Natural killer cell (primary cell): ENCODE data around the gene CNGA1. TPM values are rescaled to one million over a fixed set of nuclear protein-coding genes. Genes with fewer than 3 reads are reported as not detected.
"Not testable (repeated sequence)": the region's sequence is repeated elsewhere in the genome, so short reads cannot be mapped to it uniquely, and the experiment has no call there.

Experiments
- ATAC-seq, 3 donors: fragments of 150-1000 bp in 2 of 3; fragments of 200-7000 bp in 1 of 3; cut with Tn5 transposase; 1 replicate in 1 of 3; 2 replicates in 2 of 3; pipeline ENCODE4 v1.10.0; 2021; ENCODE audit warnings: mild to moderate bottlenecking in 2 of 3, moderate library complexity in 2 of 3
- DNase-seq, 2 donors: peaks; one replicate each; pipeline versions ENCODE4 v3.0.0 to v3.0.0-alpha.2; 2013 to 2021; ENCODE audit warnings: mixed read lengths in 1 of 2
- H3K27ac ChIP-seq: one replicate; pipeline ENCODE4 v1.5.1; 2013; ENCODE audit warnings: mild to moderate bottlenecking, low read length
- H3K27me3 ChIP-seq: one replicate; pipeline ENCODE4 v1.6.1; 2013; ENCODE audit warnings: low read length; ENCODE audit not compliant: control insufficient read depth, insufficient read depth
- H3K36me3 ChIP-seq: one replicate; pipeline ENCODE4 v1.6.1; 2013; ENCODE audit warnings: low read length; ENCODE audit not compliant: control insufficient read depth, insufficient read depth
- H3K4me1 ChIP-seq: one replicate; pipeline ENCODE4 v1.6.1; 2013; ENCODE audit warnings: low read length; ENCODE audit not compliant: control insufficient read depth, insufficient read depth
- H3K4me3 ChIP-seq: one replicate; pipeline ENCODE4 v1.5.1; 2013; ENCODE audit warnings: low read length
- H3K9me3 ChIP-seq: one replicate; pipeline ENCODE4 v1.6.1; 2013; ENCODE audit warnings: low read length; ENCODE audit not compliant: control insufficient read depth, insufficient read depth
- H3K27ac Mint-ChIP-seq, 2 donors: one replicate each; pipeline ENCODE4 v1.8.0; 2022; ENCODE audit warnings: mild to moderate bottlenecking in 2 of 2, mixed read lengths in 2 of 2, moderate library complexity in 1 of 2
- H3K27me3 Mint-ChIP-seq, 2 donors: one replicate each; pipeline ENCODE4 v1.8.0; 2022; ENCODE audit warnings: low read depth in 2 of 2, mixed read lengths in 2 of 2
- H3K36me3 Mint-ChIP-seq: one replicate; pipeline ENCODE4 v1.8.0; 2022; ENCODE audit warnings: mixed read lengths
- H3K4me1 Mint-ChIP-seq, 2 donors: one replicate each; pipeline ENCODE4 v1.8.0; 2022; ENCODE audit warnings: mixed read lengths in 2 of 2
- H3K4me3 Mint-ChIP-seq: one replicate; pipeline ENCODE4 v1.8.0; 2022; ENCODE audit warnings: mild to moderate bottlenecking, moderate library complexity, mixed read lengths
- H3K9me3 Mint-ChIP-seq, 2 donors: one replicate each; pipeline ENCODE4 v1.8.0; 2022; ENCODE audit warnings: mixed read lengths in 2 of 2
- CTCF ChIP-seq: fragments of 200-600 bp; IDR thresholded peaks from one replicate; pipeline ENCODE4 v1.8.0; 2022; ENCODE audit warnings: antibody characterized with exemption
- WGBS: methylation state at CpG from one replicate; pipeline ENCODE4 v1.1.7; 2013; ENCODE audit warnings: missing lambda C conversion rate; ENCODE audit not compliant: insufficient coverage; 5-methylcytosine and 5-hydroxymethylcytosine counted together
- intact Hi-C: fragments of 100-400 bp; cut with micrococcal nuclease; formaldehyde crosslinking; loops from one replicate; pipeline ENCODE4 v1.14.2; 2022
- total RNA-seq, 4 donors: library from RNA; stranded (reverse); fragments of 120-200 nt in 1 of 4; gene quantifications; one replicate each; pipeline versions ENCODE4 v1.2.3 to v1.2.4, GENCODE V29; 2013 to 2022

Gene CNGA1
- total RNA-seq, 3 donors from 2014 or later (not counting 1 experiment from before 2014, with no cell fraction given): not detected

DNA sequence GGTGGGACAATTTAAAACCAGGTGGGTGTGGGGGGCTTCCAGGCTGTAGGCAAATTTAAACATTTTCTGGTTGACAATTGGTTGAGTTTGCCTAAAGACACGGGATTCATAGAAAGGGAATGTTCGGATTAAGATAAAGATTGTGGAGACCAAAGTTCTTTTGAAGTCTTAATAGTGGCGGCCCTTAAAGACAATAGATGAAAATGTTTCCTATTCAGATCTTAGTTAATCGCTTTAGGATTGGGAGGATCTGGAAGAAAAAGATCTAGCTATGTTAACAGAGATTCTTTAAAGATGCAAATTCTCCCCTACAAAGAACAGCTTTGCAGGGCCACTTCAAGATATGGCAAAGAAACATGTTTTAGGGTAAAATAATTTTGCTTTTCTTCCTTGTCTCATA is 4.8 kb downstream of the CNGA1 start:
- H3K36me3 ChIP-seq: no peaks in the 10 kb centered on the region
- Mint-ChIP-seq H3K9me3 (no peaks in the 10 kb centered on the region), H3K27ac (no peak overlapping the region), H3K27me3 (peaks cover 29 to 31% of the 10 kb centered on the region in 2 donors), H3K4me1 (peaks cover 6 to 12% of the 10 kb centered on the region in 2 donors), H3K36me3 (no peaks in the 10 kb centered on the region), H3K4me3 (no peak overlapping the region)
- H3K27me3 ChIP-seq: peaks cover 10% of the 10 kb centered on the region
- no peak for DNase-seq
- no peak overlapping the region for H3K27ac ChIP-seq
- intact Hi-C loops: no loop called here
- WGBS: 100% methylated on average over 4 of the region's 4 CpGs
- no peak for ATAC-seq
- TF ChIP-seq CTCF: no peak
- no peaks in the 10 kb centered on the region for H3K9me3 ChIP-seq
- no peak overlapping the region for H3K4me3 ChIP-seq
- peaks cover 11% of the 10 kb centered on the region for H3K4me1 ChIP-seq

DNA sequence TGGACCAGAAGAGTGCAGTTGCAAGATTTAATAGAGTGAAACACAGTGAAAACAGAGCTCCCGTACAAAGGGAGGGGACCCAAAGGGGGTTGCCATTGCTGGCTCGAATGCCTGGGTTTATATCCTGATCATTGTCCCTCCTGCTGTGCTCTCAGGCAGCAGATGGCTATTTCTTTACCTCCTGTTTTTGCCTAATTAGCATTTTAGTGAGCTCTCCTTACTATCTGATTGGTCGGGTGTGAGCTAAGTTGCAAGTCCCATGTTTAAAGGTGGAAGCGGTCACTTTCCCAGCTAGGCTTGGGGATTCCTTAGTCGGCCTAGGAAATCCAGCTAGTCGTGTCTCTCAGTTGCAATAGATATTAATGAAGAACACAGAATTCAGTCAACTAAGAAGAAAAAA is 5.6 kb downstream of the CNGA1 start:
- ATAC-seq, H3K4me1 ChIP-seq, H3K9me3 ChIP-seq, H3K4me1 Mint-ChIP-seq, H3K36me3 Mint-ChIP-seq, H3K9me3 Mint-ChIP-seq, H3K4me3 ChIP-seq, H3K27ac ChIP-seq, DNase-seq, H3K4me3 Mint-ChIP-seq, H3K27me3 ChIP-seq, H3K36me3 ChIP-seq, H3K27ac Mint-ChIP-seq, intact Hi-C loops: not testable (repeated sequence)
- WGBS: 92% methylated on average over 5 of the region's 6 CpGs
- peaks cover 28 to 31% of the 10 kb centered on the region in 2 donors for H3K27me3 Mint-ChIP-seq

DNA sequence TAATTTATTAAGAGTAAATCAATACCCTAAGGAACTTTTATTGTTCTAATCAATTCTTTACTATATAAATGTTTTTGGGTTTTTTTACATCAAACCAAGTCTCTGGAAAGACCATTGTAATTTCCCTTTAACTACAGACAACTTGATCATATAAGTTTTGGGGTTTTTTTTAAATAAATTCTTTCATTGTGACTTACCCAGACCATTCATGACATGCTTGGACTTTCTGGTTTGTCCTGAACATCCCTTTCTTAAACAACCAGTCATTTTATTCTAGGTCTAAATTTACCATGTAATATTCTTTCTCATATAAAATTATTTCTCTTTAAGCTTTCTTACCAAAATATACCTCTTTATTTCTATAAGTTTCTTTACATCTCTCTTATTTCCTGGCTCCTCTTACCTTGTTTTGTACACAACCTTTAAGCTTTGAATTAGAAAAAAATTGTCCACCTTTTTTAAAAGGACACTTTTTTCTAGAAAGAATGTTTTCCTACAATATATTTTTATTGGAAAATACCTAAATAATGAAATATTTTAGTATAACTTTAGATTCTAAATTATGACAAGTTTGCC is 8.4 kb downstream of the CNGA1 start:
- peaks cover 7% of the 10 kb centered on the region for H3K36me3 Mint-ChIP-seq
- peaks cover 0 to 2% of the 10 kb centered on the region in 2 donors for H3K9me3 Mint-ChIP-seq
- H3K4me1 Mint-ChIP-seq: no peaks in the 10 kb centered on the region
- no peaks in the 10 kb centered on the region for H3K36me3 ChIP-seq
- no peak for TF ChIP-seq CTCF
- H3K27me3 Mint-ChIP-seq: peaks cover 6 to 10% of the 10 kb centered on the region in 2 donors
- no peak for ATAC-seq
- no peak overlapping the region for H3K27ac Mint-ChIP-seq
- no peak overlapping the region for H3K4me3 Mint-ChIP-seq
- H3K4me3 ChIP-seq: no peak overlapping the region
- H3K9me3 ChIP-seq: no peaks in the 10 kb centered on the region
- H3K27ac ChIP-seq: no peak overlapping the region
- intact Hi-C loops: no loop called here
- no peak for DNase-seq
- H3K4me1 ChIP-seq: no peaks in the 10 kb centered on the region
- no peaks in the 10 kb centered on the region for H3K27me3 ChIP-seq

DNA sequence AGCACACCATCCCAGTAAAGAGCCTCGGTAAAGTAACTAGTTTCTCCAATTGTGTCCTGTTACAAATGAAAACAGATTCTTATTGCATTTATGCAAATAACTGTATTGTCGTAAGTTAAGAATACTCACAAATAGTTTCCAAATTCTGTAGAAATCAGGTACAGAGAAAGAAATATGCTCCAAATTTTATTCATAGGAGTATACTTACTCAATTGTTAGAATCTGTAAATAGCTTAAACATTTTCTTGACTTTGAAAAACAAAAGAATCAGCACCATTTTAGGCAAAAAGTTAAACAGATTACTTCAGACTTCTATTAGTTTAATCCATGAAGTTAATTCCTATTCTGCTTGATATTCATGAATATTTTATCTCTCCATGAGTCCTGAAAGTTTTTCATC is 10.7 kb downstream of the CNGA1 start:
- H3K9me3 ChIP-seq: no peaks in the 10 kb centered on the region
- peaks cover 0 to 2% of the 10 kb centered on the region in 2 donors for H3K9me3 Mint-ChIP-seq
- H3K27ac Mint-ChIP-seq: no peak overlapping the region
- no peaks in the 10 kb centered on the region for H3K36me3 ChIP-seq
- no peaks in the 10 kb centered on the region for H3K27me3 ChIP-seq
- TF ChIP-seq CTCF: no peak
- H3K4me1 Mint-ChIP-seq: no peaks in the 10 kb centered on the region
- H3K36me3 Mint-ChIP-seq: peaks cover 7% of the 10 kb centered on the region
- ATAC-seq (no peak), DNase-seq (no peak)
- no peak overlapping the region for H3K27ac ChIP-seq
- H3K4me3 Mint-ChIP-seq: no peak overlapping the region
- intact Hi-C loops: no loop called here
- 100% methylated on average over 1 of the region's 2 CpGs for WGBS
- peaks cover 0 to 7% of the 10 kb centered on the region in 2 donors for H3K27me3 Mint-ChIP-seq
- no peaks in the 10 kb centered on the region for H3K4me1 ChIP-seq
- H3K4me3 ChIP-seq: no peak overlapping the region
